ENCODE measurements around the gene TNRC6B.

DNA sequence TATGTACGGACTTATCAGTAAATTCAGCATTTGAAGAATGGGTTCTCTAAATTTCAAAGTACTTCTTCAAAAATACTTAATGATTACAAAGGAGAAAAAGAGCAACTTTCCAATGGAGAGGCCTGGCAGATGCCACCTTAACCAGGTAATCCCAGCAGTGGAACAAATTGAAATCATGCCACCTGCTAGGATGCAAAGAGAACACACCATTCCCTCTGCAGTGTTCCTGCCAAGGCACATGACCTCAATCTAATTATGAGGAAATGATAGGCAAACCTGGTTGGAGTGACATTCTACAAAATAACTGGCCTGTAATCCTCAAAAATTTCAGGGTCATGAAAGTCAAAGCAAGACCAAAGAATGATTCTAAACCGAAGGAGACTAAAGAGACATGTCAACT lies 21.5 kb downstream of the TNRC6B start:
- TF ChIP-seq EZH2 (IDR thresholded peaks at IDR 0.05; ENCODE audit: insufficient read depth, low read length): no peak
- TF ChIP-seq, protein P1, sequence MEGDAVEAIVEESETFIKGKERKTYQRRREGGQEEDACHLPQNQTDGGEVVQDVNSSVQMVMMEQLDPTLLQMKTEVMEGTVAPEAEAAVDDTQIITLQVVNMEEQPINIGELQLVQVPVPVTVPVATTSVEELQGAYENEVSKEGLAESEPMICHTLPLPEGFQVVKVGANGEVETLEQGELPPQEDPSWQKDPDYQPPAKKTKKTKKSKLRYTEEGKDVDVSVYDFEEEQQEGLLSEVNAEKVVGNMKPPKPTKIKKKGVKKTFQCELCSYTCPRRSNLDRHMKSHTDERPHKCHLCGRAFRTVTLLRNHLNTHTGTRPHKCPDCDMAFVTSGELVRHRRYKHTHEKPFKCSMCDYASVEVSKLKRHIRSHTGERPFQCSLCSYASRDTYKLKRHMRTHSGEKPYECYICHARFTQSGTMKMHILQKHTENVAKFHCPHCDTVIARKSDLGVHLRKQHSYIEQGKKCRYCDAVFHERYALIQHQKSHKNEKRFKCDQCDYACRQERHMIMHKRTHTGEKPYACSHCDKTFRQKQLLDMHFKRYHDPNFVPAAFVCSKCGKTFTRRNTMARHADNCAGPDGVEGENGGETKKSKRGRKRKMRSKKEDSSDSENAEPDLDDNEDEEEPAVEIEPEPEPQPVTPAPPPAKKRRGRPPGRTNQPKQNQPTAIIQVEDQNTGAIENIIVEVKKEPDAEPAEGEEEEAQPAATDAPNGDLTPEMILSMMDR (IDR thresholded peaks at IDR 0.05; ENCODE audit: insufficient read depth, low read depth, low read length): no peak

Measured in astrocyte (in vitro differentiated cells and primary cell).